AG08396 (cell line): ENCODE results near the gene CKMT1A.

Experiments used
- DNase-seq: peaks from one replicate; pipeline ENCODE4 v3.0.0; 2012; ENCODE audit warnings: low spot score, mixed read lengths

Gene CKMT1A

GRCh38 chr15:43748376-43748775 lies 54.7 kb downstream of the CKMT1A start:
- peak; percentile 25 for DNase-seq
